GM19238 (cell line): ENCODE data around the gene CEBPG.

Experiments used
- DNase-seq: peaks from one replicate; pipeline ENCODE4 v3.0.0; 2011; ENCODE audit warnings: low spot score; ENCODE audit not compliant: insufficient read length

The CEBPG gene

GRCh38 chr19:33418871-33419787, 45.6 kb downstream of the CEBPG start:
- no peak for DNase-seq

- no peak for DNase-seq
Observed at GRCh38 chr19:33419788-33420130, 46.2 kb downstream of the CEBPG start.

GRCh38 chr19:33420821-33421220, 47.3 kb downstream of the CEBPG start:
- DNase-seq, result no peak

GRCh38 chr19:33421368-33421767, 47.9 kb downstream of the CEBPG start:
- no peak for DNase-seq

GRCh38 chr19:33422369-33423180, 49.1 kb downstream of the CEBPG start:
- DNase-seq, result no peak

- no peak for DNase-seq
Observed at GRCh38 chr19:33424181-33424580, 50.7 kb downstream of the CEBPG start.

- DNase-seq, result no peak
Observed at GRCh38 chr19:33426621-33427361, 53.3 kb downstream of the CEBPG start.

- no peak for DNase-seq
Observed at GRCh38 chr19:33427801-33428626, 54.5 kb downstream of the CEBPG start.

- DNase-seq, result no peak
Observed at GRCh38 chr19:33428627-33429125, 55.2 kb downstream of the CEBPG start.

GRCh38 chr19:33429891-33430673, 56.6 kb downstream of the CEBPG start:
- no peak for DNase-seq

- DNase-seq, result peak; percentile 50
Observed at GRCh38 chr19:33430674-33431277, 57.3 kb downstream of the CEBPG start.

- no peak for DNase-seq
Observed at GRCh38 chr19:33432015-33432414, 58.5 kb downstream of the CEBPG start.
